Calu3 (cell line): ENCODE data around the gene CD300LD. TPM values are rescaled to one million over a fixed set of nuclear protein-coding genes. Genes with fewer than 3 reads are reported as not detected.

Experiments used
- Bru-seq: library from RNA; stranded (reverse); fragments of 400-500 nt; gene quantifications from one replicate; lab custom pipeline; 2021; lab: Mats Ljungman, UMichigan
- BruChase-seq, 2 experiments: library from RNA; stranded (reverse); fragments of 400-500 nt; gene quantifications; one replicate each; lab custom pipeline; 2021; lab: Mats Ljungman, UMichigan
- BruUV-seq: library from RNA; stranded (reverse); fragments of 400-500 nt; replicated peaks from 2 replicates; lab custom pipeline; 2021; lab: Mats Ljungman, UMichigan
- CTCF ChIA-PET: fragments of 300-600 bp; sonication (Branson Sonifier 250); formaldehyde crosslinking; loops from one replicate; lab custom pipeline; 2022; ENCODE audit warnings: antibody characterized with exemption; lab: Charles Lee
- DNase-seq: peaks from one replicate; pipeline ENCODE4 v3.0.0; 2022
- H3K27ac Mint-ChIP-seq: one replicate; pipeline ENCODE4 v1.8.0; 2022; ENCODE audit warnings: mixed read lengths; ENCODE audit not compliant: unreplicated experiment
- H3K27me3 Mint-ChIP-seq: one replicate; pipeline ENCODE4 v1.8.0; 2022; ENCODE audit warnings: mixed read lengths; ENCODE audit not compliant: unreplicated experiment
- H3K36me3 Mint-ChIP-seq: one replicate; pipeline ENCODE4 v1.8.0; 2022; ENCODE audit warnings: mild to moderate bottlenecking, moderate library complexity, mixed read lengths; ENCODE audit not compliant: insufficient read depth, unreplicated experiment
- H3K4me1 Mint-ChIP-seq: one replicate; pipeline ENCODE4 v1.8.0; 2022; ENCODE audit warnings: mild to moderate bottlenecking, low read depth, mixed read lengths; ENCODE audit not compliant: unreplicated experiment
- H3K4me3 Mint-ChIP-seq: one replicate; pipeline ENCODE4 v1.8.0; 2022; ENCODE audit warnings: mild to moderate bottlenecking, low read depth, moderate library complexity, mixed read lengths; ENCODE audit not compliant: unreplicated experiment
- H3K9me3 Mint-ChIP-seq: one replicate; pipeline ENCODE4 v1.8.0; 2022; ENCODE audit warnings: low read depth, mixed read lengths; ENCODE audit not compliant: unreplicated experiment
- intact Hi-C: fragments of 100-400 bp; cut with micrococcal nuclease; formaldehyde crosslinking; loops from one replicate; pipeline ENCODE4 v1.10.0; 2022; ENCODE audit not compliant: unreplicated experiment
- long read RNA-seq: library from polyadenylated mRNA; stranded (forward); transcript quantifications from one replicate; pipeline ENCODE4 v2.0.0, GENCODE V29; 2022
- total RNA-seq: library from RNA; stranded (reverse); gene quantifications from 2 replicates; pipeline ENCODE4 v1.2.3, GENCODE V29; 2022
- TF ChIP-seq, protein P1 (sequence below): fragments of 200-600 bp; IDR thresholded peaks from one replicate; pipeline ENCODE4 v1.8.0; 2022; ENCODE audit warnings: antibody characterized with exemption; ENCODE audit not compliant: unreplicated experiment

The CD300LD gene
- total RNA-seq (not detected in 2 replicates), Bru-seq, nascent RNA (not detected), BruChase-seq, experiment 1, labeled RNA remaining after a 6-hour chase (not detected), BruChase-seq, experiment 2, labeled RNA remaining after a 2-hour chase (not detected)
- long read RNA-seq: 0 reads

DNA sequence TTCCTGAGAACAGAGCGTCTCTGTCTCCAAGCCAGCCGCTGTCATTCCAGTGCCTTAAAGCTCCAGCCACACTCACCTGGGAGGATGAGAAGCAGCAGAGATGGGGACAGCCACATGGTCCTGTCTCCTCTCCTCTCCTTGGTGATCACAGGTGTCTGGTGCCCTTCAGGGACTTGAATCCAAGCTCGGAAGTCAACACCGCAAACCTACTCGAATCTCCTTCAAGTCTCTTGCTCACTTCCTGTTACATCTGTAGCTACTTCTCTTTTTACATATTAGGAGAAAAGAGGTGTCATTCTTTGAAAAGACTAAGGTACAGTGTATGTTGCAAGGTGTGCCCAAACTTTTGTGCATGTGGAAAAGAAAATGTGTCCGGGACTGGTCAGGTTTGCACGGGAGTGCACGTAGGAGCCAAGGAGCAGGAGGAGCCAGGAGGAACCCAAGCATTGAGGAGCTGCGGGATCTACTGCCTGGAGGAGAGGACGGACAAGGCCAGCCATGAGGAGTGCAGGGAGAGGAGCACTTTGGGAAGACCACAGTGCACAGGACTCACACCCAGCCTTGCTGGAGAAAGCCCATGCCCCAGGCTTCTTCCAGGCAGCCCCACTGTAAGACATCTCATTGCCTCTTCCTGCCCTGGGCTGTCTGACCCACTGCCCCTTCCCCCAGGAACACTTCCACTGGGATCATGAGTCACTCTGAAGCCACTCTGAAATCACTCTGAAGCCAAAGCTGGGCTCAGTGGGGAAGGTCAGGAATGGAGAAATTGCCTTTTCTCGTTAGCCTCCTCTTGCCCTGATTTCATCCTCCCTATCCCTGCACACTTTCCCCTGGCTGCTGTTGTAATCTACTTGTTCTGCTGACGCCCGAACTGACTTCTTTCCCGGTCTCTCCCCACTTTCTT is at the start of gene CD300LD:
Gene CD300LD (minus strand): TSS at position 197 of the 904 bp plus-strand sequence. CDS start 81 bp downstream, at position 116.
- intact Hi-C loops: no loop called here
- no peaks in the 10 kb centered on the region for H3K36me3 Mint-ChIP-seq
- no TSS peak for BruUV-seq
- CTCF ChIA-PET: no interaction called here
- no peaks in the 10 kb centered on the region for H3K4me1 Mint-ChIP-seq
- DNase-seq: no peak
- no peaks in the 10 kb centered on the region for H3K9me3 Mint-ChIP-seq
- H3K27ac Mint-ChIP-seq: no peak within 1 kb of the TSS
- H3K4me3 Mint-ChIP-seq: no peak within 1 kb of the TSS
- TF ChIP-seq, protein P1, sequence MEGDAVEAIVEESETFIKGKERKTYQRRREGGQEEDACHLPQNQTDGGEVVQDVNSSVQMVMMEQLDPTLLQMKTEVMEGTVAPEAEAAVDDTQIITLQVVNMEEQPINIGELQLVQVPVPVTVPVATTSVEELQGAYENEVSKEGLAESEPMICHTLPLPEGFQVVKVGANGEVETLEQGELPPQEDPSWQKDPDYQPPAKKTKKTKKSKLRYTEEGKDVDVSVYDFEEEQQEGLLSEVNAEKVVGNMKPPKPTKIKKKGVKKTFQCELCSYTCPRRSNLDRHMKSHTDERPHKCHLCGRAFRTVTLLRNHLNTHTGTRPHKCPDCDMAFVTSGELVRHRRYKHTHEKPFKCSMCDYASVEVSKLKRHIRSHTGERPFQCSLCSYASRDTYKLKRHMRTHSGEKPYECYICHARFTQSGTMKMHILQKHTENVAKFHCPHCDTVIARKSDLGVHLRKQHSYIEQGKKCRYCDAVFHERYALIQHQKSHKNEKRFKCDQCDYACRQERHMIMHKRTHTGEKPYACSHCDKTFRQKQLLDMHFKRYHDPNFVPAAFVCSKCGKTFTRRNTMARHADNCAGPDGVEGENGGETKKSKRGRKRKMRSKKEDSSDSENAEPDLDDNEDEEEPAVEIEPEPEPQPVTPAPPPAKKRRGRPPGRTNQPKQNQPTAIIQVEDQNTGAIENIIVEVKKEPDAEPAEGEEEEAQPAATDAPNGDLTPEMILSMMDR: no peak
- peaks cover 90% of the 10 kb centered on the region for H3K27me3 Mint-ChIP-seq

DNA sequence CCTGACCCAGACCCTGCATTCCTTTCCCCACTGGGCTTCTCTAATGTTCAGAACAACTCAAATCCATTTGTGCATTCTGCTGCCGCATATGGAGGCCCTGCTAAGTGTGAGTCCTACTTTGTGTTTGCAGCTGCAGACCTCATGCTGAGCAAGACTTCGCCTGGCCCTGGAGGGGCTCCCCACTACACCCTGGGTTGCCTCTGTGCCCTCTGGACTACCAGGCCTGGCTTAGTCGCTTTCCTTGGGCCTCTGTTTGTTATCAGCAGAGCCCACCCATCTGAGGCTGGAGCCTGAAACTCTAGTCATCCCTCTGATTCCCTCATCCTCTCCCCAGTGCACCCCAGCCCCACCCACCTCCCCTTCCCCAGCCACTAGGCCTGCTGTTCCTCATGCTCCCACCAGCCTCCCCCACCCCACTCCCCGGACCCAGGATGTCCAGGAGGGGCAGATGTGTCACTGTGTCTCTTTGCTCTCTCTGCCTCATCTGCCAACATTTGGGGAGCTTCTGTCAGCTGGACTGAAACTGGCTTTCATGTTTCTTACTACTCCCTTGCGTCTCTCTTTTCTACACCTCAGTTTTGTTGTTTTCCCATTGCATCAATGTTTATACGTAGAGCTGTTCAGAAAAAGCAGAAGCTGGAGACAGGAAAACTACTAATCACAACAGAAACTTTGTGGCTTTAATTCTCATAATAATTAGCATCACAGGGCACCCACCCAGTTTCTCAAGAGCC is 49.3 kb upstream of the CD300LD start:
- Mint-ChIP-seq H3K27me3 (peaks cover 100% of the 10 kb centered on the region), H3K36me3 (no peaks in the 10 kb centered on the region), H3K9me3 (no peaks in the 10 kb centered on the region), H3K4me1 (no peaks in the 10 kb centered on the region), H3K4me3 (no peak overlapping the region), H3K27ac (no peak overlapping the region)
- DNase-seq: no peak
- CTCF ChIA-PET: no interaction called here
- TF ChIP-seq, protein P1: no peak
- intact Hi-C loops: no loop called here
- BruUV-seq: no TSS peak

DNA sequence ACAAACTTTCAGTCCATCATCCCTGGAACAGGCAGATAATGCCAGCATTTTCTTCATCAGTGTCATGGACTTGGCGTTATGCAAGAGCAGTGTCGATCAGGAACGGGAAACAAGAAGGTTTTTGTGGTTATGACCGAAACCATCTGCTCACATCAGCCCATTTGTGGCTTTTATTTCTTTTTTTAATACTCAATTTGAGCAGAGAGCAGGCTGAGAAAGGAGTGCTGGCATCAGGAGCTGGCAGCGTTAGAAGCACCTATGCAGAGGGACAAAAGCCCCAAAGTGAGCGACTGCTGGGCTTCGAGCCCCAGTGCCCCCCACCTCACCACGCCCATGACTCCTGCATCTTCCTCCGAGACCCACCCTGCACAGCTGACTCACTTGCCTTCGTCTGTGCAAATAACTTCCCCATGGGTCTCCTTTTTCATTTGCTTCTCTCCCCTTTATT is 47.6 kb upstream of the CD300LD start:
- Mint-ChIP-seq H3K4me1 (no peaks in the 10 kb centered on the region), H3K27me3 (peaks cover 100% of the 10 kb centered on the region), H3K36me3 (no peaks in the 10 kb centered on the region), H3K9me3 (no peaks in the 10 kb centered on the region), H3K27ac (no peak overlapping the region), H3K4me3 (no peak overlapping the region)
- BruUV-seq: no TSS peak
- CTCF ChIA-PET: no interaction called here
- TF ChIP-seq, protein P1: no peak
- intact Hi-C loops: no loop called here
- DNase-seq: no peak

DNA sequence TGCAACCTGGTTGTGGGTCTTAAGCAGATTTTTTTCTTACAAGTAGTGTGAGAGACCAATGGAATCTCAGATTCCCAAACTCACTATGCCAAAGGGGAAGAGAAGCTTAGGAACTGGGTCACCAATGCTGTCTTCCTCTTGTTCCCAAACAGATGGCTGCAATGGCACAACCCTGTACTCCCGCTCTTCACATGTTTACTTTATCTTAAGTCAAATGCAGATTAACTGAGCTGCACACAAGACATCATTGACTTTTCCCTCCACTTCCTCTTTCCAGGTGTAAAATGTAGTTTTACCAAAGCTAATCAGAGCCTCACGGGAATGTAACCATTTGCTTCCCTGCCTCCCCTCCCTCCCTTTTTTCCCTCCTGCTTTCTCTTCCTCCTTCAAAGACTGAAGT is 45.8 kb upstream of the CD300LD start:
- no TSS peak for BruUV-seq
- intact Hi-C loops: no loop called here
- no peak for DNase-seq
- Mint-ChIP-seq H3K36me3 (no peaks in the 10 kb centered on the region), H3K27me3 (peaks cover 99% of the 10 kb centered on the region), H3K4me1 (no peaks in the 10 kb centered on the region), H3K4me3 (no peak overlapping the region), H3K27ac (no peak overlapping the region), H3K9me3 (no peaks in the 10 kb centered on the region)
- TF ChIP-seq, protein P1: no peak
- CTCF ChIA-PET: interaction anchor here (0.6 to 0.8 kb wide), 2 partner anchors 10 to 138 kb away, joined by 3 read pairs; partner anchors contain the start of gene NAT9
